SH-SY5Y (cell line): ENCODE data around the gene PAPOLG.

ENCODE experiments used
- GATA2 ChIP-seq: IDR thresholded peaks from 2 replicates; pipeline ENCODE4 v1.6.1; 2011; ENCODE audit warnings: mild to moderate bottlenecking, low read depth, low read length
- GATA3 ChIP-seq: IDR thresholded peaks from 2 replicates; pipeline ENCODE4 v1.6.1; 2011; ENCODE audit warnings: low read depth, mild to moderate bottlenecking, low read length, moderate library complexity

- no peak for TF ChIP-seq GATA3
- no peak for TF ChIP-seq GATA2
These were observed 84.8 kb downstream of the PAPOLG start for GRCh38 chr2:60840880-60841279.
